Astrocyte of the cerebellum (primary cell): ENCODE measurements around the gene ATXN1.

ENCODE experiments used
- DNase-seq: peaks from one replicate; pipeline ENCODE4 v3.0.0-alpha.2; 2011; ENCODE audit warnings: low read depth
- H3K4me3 ChIP-seq: 2 replicates; pipeline ENCODE4 v1.5.1; 2011; ENCODE audit warnings: mild to moderate bottlenecking, low read depth, low read length, moderate library complexity
- in situ Hi-C: cut with HindIII; loops from 2 replicates; pipeline ENCODE4 v1.10.0; 2017; ENCODE audit warnings: low sequenced_read_pairs
- TF ChIP-seq, protein P1 (sequence below): IDR thresholded peaks from 2 replicates; pipeline ENCODE4 v1.5.1; 2012; ENCODE audit warnings: low read length, low read depth, moderate library complexity, mild to moderate bottlenecking; ENCODE audit errors: missing control alignments

Gene ATXN1

DNA sequence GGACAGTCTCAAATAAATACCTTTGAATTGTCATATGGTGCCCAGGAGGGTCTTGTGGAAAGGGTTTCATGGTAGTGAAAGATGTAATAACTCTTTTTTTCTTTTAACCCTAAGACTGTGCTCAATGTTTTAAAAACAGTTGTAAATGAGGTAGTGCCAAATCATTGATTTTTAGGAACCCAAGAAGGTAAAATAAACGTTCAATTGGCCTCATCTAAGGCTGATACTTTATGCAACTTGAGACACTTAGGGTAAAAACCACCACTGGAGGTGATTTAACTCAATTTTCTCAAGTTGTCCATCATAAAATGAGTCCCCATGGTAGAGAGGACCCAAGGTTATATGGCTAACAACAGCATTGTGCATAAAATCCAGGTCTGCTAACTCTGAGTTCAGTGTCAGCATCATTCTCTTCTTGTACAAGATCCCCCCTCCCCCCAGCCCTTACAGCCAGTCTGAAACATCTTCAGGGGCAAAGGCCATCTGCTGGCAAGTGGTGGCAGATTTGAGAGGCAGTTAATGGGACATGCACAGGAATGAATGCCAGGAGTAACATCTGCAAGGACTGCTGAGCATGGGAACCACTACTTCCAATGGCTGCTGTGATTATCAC lies 278.5 kb downstream of the ATXN1 start:
- TF ChIP-seq, protein P1, sequence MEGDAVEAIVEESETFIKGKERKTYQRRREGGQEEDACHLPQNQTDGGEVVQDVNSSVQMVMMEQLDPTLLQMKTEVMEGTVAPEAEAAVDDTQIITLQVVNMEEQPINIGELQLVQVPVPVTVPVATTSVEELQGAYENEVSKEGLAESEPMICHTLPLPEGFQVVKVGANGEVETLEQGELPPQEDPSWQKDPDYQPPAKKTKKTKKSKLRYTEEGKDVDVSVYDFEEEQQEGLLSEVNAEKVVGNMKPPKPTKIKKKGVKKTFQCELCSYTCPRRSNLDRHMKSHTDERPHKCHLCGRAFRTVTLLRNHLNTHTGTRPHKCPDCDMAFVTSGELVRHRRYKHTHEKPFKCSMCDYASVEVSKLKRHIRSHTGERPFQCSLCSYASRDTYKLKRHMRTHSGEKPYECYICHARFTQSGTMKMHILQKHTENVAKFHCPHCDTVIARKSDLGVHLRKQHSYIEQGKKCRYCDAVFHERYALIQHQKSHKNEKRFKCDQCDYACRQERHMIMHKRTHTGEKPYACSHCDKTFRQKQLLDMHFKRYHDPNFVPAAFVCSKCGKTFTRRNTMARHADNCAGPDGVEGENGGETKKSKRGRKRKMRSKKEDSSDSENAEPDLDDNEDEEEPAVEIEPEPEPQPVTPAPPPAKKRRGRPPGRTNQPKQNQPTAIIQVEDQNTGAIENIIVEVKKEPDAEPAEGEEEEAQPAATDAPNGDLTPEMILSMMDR: no peak
- H3K4me3 ChIP-seq: no peak overlapping the region
- in situ Hi-C loops: no loop called here
- no peak for DNase-seq

DNA sequence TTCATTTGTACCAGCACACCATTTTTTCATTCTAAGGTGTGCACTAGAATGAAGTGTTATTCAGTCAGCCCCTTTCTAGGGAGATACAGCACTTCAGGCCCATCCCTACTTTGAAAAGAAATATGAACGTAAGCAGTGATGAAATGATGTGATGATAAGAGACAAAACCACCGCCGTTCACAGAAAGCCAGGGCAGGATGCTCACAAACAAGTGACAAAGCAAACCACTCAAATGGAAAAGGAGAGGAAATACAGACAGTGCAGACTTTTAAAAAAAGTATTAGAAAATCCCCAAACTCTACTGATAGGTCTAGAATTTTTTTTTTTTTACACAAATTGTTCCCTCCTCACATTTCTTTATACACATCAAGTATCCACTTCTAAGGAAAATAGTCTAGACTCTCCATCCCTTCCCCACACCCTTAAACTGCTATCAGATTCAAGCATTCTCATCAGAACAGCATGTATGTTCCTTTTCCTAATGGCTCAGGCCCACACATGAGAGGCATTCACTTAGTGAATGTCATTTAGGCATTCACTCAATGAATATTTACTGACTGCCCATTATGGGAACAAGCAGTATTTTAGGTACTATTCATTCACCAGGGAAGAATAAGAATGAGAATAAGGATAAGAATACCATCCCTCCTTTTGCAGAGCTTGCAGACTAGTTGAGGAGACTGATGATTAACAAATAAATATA lies 279.4 kb downstream of the ATXN1 start:
- DNase-seq: no peak
- no peak overlapping the region for H3K4me3 ChIP-seq
- in situ Hi-C loops: no loop called here
- TF ChIP-seq, protein P1: no peak

DNA sequence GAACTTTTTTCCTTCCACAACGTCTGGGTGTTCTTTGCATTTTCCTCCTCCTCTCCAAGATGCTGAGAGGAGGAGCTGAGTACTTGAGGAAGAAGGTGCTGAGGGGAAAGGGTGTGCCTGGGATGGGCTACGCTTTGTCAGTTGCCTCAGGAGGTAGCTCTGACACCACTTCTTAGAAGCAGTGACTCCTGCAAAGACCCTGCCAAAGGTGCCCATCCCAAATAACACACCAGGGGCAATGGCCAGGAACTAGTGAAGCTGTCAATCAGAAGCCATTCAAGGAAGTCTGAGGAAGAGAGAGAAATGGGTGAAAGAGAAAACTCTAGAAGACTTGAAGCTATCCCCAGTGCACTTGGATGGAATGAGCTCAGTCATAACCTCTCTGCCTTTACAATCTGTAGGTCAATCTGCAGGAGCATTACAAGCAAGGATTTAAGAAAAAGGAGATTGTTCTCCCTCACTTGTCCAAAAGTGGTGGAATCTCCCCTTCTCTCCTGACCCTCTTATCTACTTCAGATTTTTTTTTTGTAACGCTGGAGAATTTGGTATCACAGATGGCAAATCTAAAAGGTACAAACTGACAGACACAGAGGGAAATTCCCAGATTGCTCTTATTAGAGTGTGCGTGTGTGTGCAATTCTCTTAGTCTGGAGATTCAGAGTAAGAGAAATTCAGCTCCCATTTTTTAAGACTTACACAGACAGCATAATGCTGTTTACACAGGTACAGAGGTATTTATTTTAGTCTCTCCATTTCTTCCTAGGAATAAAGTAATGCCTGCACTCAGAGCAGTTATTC lies 280.3 kb downstream of the ATXN1 start:
- in situ Hi-C loops: no loop called here
- TF ChIP-seq, protein P1: no peak
- no peak overlapping the region for H3K4me3 ChIP-seq
- no peak for DNase-seq

DNA sequence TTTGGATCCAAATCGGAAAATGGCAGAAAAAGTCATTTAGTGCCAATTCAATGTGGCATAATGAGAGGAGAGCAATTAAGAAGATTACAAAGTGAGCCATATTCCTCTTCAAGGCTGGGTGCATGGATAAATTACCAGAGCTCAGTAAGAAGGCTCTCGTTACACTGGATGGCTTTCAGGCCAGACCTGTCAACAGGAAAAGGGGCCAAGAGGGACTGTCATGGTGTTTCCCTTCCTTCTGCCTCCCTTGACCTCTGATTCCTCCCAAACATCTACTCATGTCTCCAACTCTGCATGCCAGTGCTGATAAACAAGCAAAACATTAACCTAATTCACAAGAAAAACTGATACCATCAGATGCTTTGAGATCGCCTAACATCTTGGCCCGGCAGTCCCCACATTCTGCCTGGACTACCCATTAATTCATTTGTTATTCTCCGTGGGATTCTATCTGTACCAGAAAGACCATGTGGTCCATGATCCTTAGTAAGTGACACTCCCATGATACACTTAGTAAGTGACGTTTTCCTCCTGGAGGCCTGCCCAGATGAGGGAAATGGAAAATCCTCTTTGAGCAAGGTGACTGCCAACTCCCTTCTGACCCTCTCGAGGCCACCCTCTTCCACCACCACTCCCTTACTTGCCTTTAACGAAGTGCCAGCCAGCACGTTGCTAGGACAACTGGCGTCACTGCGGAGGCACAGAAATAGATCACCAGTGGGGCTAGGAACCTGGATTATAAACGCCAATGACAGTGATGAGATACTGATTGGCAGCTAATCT lies 283.7 kb downstream of the ATXN1 start:
- no peak for DNase-seq
- TF ChIP-seq, protein P1: no peak
- no peak overlapping the region for H3K4me3 ChIP-seq
- in situ Hi-C loops: no loop called here

DNA sequence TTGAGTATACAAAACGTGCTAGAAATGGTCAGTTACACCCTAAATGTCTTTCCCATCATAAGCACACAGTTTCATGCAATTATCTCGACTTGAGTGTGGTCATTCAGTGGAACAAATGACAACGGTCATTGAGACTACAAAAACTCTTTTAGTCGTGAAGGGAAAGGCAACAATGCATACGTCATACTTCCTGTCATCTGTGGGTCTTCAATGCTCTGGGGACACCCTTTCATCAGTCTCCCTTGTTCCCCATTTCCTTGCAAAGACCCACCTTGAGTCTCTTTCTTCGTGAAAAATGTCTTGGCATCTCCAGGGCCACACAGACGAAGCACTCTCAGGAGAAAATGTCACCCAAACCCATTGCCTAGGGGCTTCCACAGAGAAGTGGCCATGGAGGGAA lies 284.4 kb downstream of the ATXN1 start:
- TF ChIP-seq, protein P1: no peak
- DNase-seq: no peak
- in situ Hi-C loops: no loop called here

DNA sequence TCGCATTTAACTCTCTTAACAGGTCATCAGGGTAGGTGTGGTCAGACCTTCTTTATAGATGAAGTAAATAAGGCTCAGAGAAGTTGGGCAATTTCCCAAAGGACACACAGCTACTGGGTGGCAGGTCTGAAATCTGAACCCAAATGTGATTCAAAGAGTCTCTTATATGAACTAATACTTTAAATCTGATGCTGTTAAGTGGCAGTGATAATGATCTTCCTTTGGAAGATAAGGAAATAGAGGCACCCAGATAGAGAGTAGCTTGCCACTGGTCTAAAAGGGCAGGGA lies 285.8 kb downstream of the ATXN1 start:
- H3K4me3 ChIP-seq: no peak overlapping the region
- TF ChIP-seq, protein P1: no peak
- in situ Hi-C loops: no loop called here

More for the DNA sequence above, 284.4 kb downstream of the ATXN1 start:
- H3K4me3 ChIP-seq: no peak overlapping the region

More for the DNA sequence above, 285.8 kb downstream of the ATXN1 start:
- no peak for DNase-seq
